Fibroblast of mammary gland (primary cell): ENCODE results near the gene POLN.

Experiments
- DNase-seq: peaks from one replicate; pipeline ENCODE4 v3.0.0-alpha.2; 2010; ENCODE audit warnings: low read depth
- H3K4me3 ChIP-seq: 2 replicates; pipeline ENCODE4 v1.5.1; 2011; ENCODE audit warnings: low read depth, mild to moderate bottlenecking, low read length, moderate library complexity; ENCODE audit not compliant: control insufficient read depth
- TF ChIP-seq, protein P1 (sequence below): conservative IDR thresholded peaks from 2 replicates; pipeline ENCODE4 v1.5.1; 2011; ENCODE audit warnings: low read depth, low read length, inconsistent platforms; ENCODE audit not compliant: control insufficient read depth, insufficient read depth

The POLN gene

DNA sequence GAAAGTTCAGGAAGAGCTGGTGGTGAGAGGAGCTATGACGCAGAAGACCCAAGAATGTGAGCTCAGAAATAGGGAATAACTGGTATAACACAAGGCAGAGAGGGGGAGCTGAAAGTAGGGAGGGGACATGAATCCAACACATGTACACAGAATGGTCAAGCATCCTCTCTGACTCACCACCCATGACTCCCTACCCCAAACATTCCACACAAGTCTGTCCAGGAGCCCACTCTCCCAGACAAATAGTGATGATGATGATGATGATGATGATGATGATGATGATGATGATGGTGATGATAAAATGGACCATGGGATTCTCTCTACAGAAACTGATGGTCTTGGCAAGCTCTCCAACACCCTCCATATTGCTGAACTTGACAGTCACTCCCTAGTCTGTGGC lies 136.4 kb downstream of the POLN start:
- TF ChIP-seq, protein P1, sequence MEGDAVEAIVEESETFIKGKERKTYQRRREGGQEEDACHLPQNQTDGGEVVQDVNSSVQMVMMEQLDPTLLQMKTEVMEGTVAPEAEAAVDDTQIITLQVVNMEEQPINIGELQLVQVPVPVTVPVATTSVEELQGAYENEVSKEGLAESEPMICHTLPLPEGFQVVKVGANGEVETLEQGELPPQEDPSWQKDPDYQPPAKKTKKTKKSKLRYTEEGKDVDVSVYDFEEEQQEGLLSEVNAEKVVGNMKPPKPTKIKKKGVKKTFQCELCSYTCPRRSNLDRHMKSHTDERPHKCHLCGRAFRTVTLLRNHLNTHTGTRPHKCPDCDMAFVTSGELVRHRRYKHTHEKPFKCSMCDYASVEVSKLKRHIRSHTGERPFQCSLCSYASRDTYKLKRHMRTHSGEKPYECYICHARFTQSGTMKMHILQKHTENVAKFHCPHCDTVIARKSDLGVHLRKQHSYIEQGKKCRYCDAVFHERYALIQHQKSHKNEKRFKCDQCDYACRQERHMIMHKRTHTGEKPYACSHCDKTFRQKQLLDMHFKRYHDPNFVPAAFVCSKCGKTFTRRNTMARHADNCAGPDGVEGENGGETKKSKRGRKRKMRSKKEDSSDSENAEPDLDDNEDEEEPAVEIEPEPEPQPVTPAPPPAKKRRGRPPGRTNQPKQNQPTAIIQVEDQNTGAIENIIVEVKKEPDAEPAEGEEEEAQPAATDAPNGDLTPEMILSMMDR = no peak
- peak; percentile 61 for DNase-seq
- no peak overlapping the region for H3K4me3 ChIP-seq

DNA sequence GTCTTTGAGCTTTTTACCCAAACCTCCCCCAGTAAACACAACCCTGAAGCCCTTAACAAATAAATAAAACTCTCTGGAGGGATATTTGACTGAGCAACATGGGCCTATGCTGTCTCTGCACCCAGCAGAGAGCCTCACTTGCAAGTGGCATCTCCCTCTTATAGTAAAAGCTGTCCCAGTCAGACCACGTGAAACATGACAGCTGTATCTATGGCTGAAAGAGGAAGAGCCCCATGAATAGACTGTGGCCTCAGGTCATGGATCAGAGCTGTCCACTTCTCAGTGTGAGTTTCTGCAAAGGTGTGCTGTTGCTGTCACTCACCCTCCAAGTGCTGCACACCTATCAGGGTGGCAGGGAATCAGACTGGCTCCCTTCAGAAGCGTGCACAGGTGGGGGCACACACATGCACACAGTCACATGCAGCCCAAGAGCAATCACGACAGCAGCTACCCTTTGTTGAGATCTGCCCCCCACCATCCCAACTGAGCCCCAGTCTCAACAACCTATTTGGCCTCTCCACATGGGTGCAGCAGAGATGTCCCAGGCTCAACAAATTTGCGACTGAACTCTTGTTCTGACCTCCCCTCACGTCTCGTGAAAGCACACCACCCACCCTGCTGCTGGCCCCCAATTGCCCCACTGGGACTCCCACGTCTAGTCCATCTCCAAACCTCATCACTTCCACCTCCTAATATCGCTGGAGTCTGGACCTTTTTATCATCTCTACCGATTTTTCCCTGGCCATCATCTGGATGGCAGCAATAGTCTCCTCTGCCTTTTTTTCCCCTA lies 137.2 kb downstream of the POLN start:
- no peak for DNase-seq
- TF ChIP-seq, protein P1 = no peak
- H3K4me3 ChIP-seq = no peak overlapping the region

DNA sequence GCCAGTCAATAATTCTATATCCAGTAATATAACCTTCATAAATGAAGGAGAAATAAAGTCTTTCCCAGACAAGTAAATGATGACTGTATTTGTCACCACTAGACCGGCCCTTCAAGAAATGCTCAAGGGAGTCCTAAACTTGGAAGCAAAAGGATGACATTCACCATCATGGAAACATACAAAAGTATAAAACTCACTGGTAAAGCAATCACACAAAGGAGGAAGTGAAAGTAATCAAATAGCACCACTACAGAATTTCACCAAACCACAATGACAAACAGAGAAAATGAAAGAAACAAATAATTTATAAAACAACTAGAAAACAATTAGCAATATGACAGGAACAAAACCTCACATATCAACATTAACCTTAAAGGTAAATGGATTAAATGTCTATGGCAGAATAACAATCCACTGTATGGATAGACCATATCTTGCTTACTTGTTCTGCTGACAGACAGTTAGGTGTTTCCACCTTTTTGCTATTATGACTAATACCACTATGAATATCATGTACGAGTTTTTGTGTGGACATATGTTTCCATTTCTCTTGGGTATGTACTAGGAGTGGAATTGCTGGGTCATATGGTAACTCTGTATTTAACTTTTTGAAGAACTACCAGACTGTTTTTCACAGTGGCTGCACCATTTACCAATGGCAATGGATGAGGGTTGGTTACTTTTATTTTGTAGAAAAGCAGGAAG lies 137.9 kb downstream of the POLN start:
- TF ChIP-seq, protein P1 = no peak
- no peak for DNase-seq

DNA sequence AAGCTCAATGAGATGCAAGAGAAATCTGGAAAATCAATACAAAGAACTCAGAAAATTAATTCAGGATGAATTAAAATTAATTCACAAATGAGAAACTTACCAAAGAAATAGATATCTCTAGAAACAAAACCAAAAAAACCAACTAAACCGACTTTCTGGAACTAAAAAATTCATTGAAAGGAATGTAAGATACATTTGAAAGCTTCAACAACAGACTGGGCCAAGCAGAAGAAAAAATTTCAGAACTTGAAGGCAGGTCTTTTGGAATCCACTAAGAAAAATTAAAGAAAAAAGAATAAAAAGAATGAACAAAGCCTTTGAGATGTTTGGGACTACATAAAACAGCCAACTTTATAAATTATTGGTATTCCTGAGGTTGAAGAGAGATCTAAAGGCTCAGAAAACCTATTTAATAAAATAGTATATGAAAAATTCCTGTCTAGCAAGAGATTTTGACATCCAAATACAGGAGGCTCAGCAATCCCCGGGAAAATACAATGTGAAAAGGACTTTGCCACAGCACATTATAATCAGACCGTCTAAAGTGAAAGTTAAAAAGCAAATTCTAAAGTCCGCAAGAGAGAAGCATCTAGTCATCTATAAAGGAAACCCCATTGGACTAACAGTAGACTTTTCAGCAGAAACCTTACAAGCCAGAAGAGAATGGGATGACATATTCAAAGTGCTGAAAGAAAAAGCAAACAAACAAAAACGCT lies 138.6 kb downstream of the POLN start:
- TF ChIP-seq, protein P1 = no peak
- no peak for DNase-seq
- H3K4me3 ChIP-seq = no peak overlapping the region

More for the DNA sequence above, 137.9 kb downstream of the POLN start:
- H3K4me3 ChIP-seq = no peak overlapping the region

DNA sequence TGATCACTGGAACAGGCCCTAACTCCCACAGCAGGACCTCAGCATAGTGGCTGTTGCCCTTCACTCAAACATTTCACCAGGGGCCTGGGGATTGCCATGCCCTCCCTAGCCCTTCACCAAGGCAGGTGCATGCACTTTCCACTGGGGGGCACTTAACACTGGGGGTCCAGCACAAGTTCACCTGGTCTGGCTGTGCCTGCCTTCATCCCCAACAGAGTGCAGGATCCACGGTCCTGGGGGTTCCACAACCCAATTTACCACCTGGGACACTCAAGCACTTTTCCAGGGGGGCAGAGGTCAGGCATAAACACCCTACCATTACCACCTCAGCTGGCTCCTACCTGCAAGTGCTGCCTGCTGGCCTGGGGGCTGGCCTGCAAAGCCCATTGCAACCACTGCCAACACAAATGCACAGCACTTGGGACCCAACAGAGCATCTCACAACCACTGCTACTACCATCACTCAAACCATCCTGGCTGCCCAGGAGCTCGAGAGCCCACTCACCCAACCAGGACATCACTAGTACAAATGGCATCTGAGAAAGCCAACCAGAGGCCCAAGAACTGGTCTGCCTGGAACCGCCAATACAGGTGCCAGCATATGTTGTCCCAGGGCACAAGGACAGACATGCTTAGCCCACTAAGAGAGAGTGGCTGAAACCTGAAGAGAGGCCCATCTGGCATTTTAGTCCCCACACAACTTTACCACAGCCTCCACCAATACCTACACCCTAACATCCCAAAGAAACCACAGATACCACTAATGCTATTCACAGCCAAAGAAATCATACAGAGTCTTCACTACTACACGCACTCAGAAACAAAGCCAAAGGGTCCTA lies 139.7 kb downstream of the POLN start:
- TF ChIP-seq, protein P1 = no peak
- no peak overlapping the region for H3K4me3 ChIP-seq
- no peak for DNase-seq

DNA sequence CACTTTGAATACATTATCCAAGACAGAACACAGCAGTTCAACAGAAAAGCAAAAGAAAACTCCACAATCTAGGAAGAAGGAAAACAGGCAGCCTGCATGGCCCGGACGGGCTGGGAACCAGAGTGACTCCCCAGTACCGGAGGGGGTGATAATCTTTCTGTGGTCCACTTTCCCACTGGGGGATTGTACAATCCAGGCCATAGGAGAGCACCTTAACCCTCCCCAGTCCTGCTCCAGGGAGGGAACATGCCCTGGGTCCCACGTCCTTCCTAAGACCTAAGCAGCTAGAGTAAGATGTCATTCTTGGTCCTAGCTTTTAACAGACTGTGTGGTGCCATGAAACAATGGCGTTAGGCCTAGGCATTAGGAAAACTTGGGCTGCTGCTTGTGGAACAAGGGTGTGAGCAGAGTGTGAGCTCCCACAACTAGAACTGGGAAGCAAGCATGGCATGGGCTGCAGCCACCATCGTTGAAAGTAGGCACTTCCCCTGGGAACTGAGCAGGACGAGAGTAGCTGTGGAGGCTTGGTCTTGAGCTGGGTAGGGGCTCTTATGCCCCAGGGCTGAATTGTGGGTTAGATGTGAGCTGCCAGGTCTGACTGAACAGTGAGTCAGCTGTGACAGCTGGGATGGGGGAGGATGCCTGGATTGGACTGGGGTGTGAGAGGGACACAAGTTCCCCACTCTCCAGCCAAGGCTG lies 140.4 kb downstream of the POLN start:
- peak; percentile 52 for DNase-seq
- TF ChIP-seq, protein P1 = no peak
- no peak overlapping the region for H3K4me3 ChIP-seq
